HepG2 (cell line): ENCODE measurements around the gene N4BP2L1. TPM values are rescaled to one million over a fixed set of nuclear protein-coding genes. Genes with fewer than 3 reads are reported as not detected.

Experiments
- EP300 ChIP-seq, 3 experiments: sonication (generic) in 1 of 3; formaldehyde crosslinking in 1 of 3; IDR thresholded peaks; 2 replicates each; pipeline versions ENCODE4 v1.5.1 to v1.6.1; 2011 to 2020; ENCODE audit warnings: low read depth in 2 of 3, low read length in 2 of 3, borderline replicate concordance in 1 of 3, improper control_type of control experiment in 1 of 3, mild to moderate bottlenecking in 1 of 3, missing genetic modification reagents in 1 of 3, moderate library complexity in 1 of 3
- KAT8 ChIP-seq: IDR thresholded peaks from 2 replicates; pipeline ENCODE4 v1.6.1; 2016; ENCODE audit warnings: missing genetic modification reagents, missing compliant biosample characterization
- KDM3A ChIP-seq: IDR thresholded peaks from 2 replicates; pipeline ENCODE4 v1.6.1; 2018; ENCODE audit warnings: low read depth, missing compliant biosample characterization
- MIXL1 ChIP-seq: IDR thresholded peaks from 2 replicates; pipeline ENCODE4 v1.6.1; 2016
- PRDM4 ChIP-seq: sonication (generic); formaldehyde crosslinking; IDR thresholded peaks from 2 replicates; pipeline ENCODE4 v1.9.0; 2021; ENCODE audit warnings: missing genetic modification reagents, borderline replicate concordance
- RARG ChIP-seq: sonication (generic); formaldehyde crosslinking; IDR thresholded peaks from 2 replicates; pipeline ENCODE4 v1.4.0; 2020; ENCODE audit warnings: low read depth, mild to moderate bottlenecking, missing genetic modification reagents
- SPEN ChIP-seq: sonication (generic); formaldehyde crosslinking; IDR thresholded peaks from 2 replicates; pipeline ENCODE4 v1.5.1; 2020; ENCODE audit warnings: low read depth, mild to moderate bottlenecking, missing genetic modification reagents
- TGIF2 ChIP-seq: IDR thresholded peaks from 2 replicates; pipeline ENCODE4 v1.6.1; 2016; ENCODE audit warnings: control low read depth, missing compliant biosample characterization
- THRA ChIP-seq: sonication (generic); formaldehyde crosslinking; IDR thresholded peaks from 2 replicates; pipeline ENCODE4 v1.4.0; 2020; ENCODE audit warnings: missing genetic modification reagents, borderline replicate concordance
- ZNF382 ChIP-seq: sonication (generic); formaldehyde crosslinking; IDR thresholded peaks from 2 replicates; pipeline ENCODE4 v1.5.0; 2020; ENCODE audit warnings: missing genetic modification reagents, mild to moderate bottlenecking, borderline replicate concordance
- ZNF777 ChIP-seq: sonication (generic); formaldehyde crosslinking; IDR thresholded peaks from 2 replicates; pipeline ENCODE4 v1.4.0; 2020; ENCODE audit warnings: missing genetic modification reagents
- ZSCAN22 ChIP-seq: sonication (generic); formaldehyde crosslinking; IDR thresholded peaks from 2 replicates; pipeline ENCODE4 v1.4.0; 2020; ENCODE audit warnings: mild to moderate bottlenecking, missing genetic modification reagents
- polyA plus RNA-seq, 8 experiments: library from polyadenylated mRNA; depleted of rRNA in 3 of 8; stranded (reverse) in 7 of 8; unstranded in 1 of 8; fragments of >200 nt; fragmentation: Illumina TruSeq in 4 of 8; extraction: Trizol in 4 of 8; gene quantifications; 2 replicates each; pipeline versions ENCODE4 v1.2.1 to v1.2.3, GENCODE V29; 2011 to 2016; ENCODE audit warnings: low read depth in 4 of 8, missing spikeins in 1 of 8, mixed read lengths in 1 of 8; ENCODE audit not compliant: insufficient read depth in 1 of 8
- total RNA-seq, 5 experiments: library from RNA; depleted of rRNA; stranded (reverse); fragments of >200 nt; fragmentation: Illumina TruSeq; extraction: Trizol; gene quantifications; 2 replicates each; pipeline ENCODE4 v1.2.3, GENCODE V29; 2016; ENCODE audit warnings: low read depth in 1 of 5
- TF ChIP-seq, protein P1 (sequence below): IDR thresholded peaks from 2 replicates; pipeline ENCODE4 v1.6.1; 2016; ENCODE audit warnings: missing biosample characterization, missing genetic modification reagents, low read depth
- TF ChIP-seq, protein P2 (sequence below): sonication (generic); formaldehyde crosslinking; IDR thresholded peaks from one replicate; pipeline ENCODE4 v1.5.1; 2020; ENCODE audit warnings: mild to moderate bottlenecking, missing genetic modification reagents; ENCODE audit errors: not compliant biosample characterization

Gene N4BP2L1
- total and polyA plus RNA-seq, 2 of the 13 experiments (the other 11 are each of a cell fraction or from before 2014, with no cell fraction given) = 13.2 to 34.5 TPM

GRCh38 chr13:32446220-32446619 is 18.3 kb upstream of the N4BP2L1 start (continued):
- 0 out of 2 replicates have a peak, but pooled peaks have one; percentile 38 for TF ChIP-seq KDM3A (CRISPR knock-in tag)
- TF ChIP-seq, protein P1, sequence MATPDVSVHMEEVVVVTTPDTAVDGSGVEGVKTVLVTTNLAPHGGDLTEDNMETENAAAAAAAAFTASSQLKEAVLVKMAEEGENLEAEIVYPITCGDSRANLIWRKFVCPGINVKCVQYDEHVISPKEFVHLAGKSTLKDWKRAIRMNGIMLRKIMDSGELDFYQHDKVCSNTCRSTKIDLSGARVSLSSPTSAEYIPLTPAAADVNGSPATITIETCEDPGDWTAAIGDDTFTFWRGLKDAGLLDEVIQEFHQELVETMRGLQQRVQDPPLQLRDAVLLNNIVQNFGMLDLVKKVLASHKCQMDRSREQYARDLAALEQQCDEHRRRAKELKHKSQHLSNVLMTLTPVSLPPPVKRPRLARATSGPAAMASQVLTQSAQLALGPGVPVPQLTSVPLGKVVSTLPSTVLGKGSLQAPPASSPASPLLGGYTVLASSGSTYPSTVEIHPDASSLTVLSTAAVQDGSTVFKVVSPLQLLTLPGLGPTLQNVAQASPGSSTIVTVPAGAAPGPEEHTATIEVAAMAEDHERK (CRISPR knock-in tag) = no peak
- TF ChIP-seq TGIF2 (CRISPR knock-in tag) = peak; percentile 72; the same call in 1 of the 2 replicates
- TF ChIP-seq PRDM4 (CRISPR knock-in tag) = no peak
- TF ChIP-seq ZNF382 = no peak
- TF ChIP-seq RARG (CRISPR knock-in tag) = no peak
- TF ChIP-seq SPEN = no peak
- peak; percentile 72 for TF ChIP-seq MIXL1 (CRISPR knock-in tag)
- TF ChIP-seq, protein P2, sequence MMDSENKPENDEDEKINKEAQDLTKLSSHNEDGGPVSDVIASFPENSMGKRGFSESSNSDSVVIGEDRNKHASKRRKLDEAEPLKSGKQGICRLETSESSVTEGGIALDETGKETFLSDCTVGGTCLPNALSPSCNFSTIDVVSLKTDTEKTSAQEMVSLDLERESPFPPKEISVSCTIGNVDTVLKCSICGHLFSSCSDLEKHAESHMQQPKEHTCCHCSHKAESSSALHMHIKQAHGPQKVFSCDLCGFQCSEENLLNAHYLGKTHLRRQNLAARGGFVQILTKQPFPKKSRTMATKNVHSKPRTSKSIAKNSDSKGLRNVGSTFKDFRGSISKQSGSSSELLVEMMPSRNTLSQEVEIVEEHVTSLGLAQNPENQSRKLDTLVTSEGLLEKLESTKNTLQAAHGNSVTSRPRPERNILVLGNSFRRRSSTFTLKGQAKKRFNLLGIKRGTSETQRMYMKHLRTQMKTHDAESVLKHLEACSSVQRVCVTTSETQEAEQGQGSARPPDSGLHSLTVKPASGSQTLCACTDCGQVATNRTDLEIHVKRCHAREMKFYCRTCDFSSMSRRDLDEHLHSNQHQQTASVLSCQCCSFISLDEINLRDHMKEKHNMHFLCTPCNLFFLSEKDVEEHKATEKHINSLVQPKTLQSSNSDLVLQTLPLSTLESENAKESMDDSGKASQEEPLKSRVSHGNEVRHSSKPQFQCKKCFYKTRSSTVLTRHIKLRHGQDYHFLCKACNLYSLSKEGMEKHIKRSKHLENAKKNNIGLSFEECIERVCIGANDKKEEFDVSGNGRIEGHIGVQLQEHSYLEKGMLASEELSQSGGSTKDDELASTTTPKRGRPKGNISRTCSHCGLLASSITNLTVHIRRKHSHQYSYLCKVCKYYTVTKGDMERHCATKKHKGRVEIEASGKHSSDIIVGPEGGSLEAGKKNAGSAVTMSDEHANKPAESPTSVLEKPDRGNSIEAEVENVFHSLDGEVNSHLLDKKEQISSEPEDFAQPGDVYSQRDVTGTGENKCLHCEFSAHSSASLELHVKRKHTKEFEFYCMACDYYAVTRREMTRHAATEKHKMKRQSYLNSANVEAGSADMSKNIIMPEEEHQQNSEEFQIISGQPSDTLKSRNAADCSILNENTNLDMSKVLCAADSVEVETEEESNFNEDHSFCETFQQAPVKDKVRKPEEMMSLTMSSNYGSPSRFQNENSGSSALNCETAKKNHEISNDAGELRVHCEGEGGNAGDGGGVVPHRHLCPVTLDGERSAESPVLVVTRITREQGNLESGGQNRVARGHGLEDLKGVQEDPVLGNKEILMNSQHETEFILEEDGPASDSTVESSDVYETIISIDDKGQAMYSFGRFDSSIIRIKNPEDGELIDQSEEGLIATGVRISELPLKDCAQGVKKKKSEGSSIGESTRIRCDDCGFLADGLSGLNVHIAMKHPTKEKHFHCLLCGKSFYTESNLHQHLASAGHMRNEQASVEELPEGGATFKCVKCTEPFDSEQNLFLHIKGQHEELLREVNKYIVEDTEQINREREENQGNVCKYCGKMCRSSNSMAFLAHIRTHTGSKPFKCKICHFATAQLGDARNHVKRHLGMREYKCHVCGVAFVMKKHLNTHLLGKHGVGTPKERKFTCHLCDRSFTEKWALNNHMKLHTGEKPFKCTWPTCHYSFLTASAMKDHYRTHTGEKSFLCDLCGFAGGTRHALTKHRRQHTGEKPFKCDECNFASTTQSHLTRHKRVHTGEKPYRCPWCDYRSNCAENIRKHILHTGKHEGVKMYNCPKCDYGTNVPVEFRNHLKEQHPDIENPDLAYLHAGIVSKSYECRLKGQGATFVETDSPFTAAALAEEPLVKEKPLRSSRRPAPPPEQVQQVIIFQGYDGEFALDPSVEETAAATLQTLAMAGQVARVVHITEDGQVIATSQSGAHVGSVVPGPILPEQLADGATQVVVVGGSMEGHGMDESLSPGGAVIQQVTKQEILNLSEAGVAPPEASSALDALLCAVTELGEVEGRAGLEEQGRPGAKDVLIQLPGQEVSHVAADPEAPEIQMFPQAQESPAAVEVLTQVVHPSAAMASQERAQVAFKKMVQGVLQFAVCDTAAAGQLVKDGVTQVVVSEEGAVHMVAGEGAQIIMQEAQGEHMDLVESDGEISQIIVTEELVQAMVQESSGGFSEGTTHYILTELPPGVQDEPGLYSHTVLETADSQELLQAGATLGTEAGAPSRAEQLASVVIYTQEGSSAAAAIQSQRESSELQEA (CRISPR knock-in tag) = no peak
- no peak for TF ChIP-seq ZNF777 (CRISPR knock-in tag)
- peak in 1 of 2 experiments; percentile 55; a peak in 2 of 4 replicates for TF ChIP-seq EP300 (IDR thresholded peaks at IDR 0.05; ENCODE audit: low read depth in 2 of 2, low read length in 2 of 2)
- TF ChIP-seq EP300 (CRISPR knock-in tag; IDR thresholded peaks at IDR 0.05; ENCODE audit: borderline replicate concordance) = peak; percentile 34; the same call in 1 of the 2 replicates
- TF ChIP-seq KAT8 (CRISPR knock-in tag) = no peak; the same call in 1 of the 2 replicates
- 0 out of 2 replicates have a peak, but pooled peaks have one; percentile 17 for TF ChIP-seq THRA (CRISPR knock-in tag)
- no peak for TF ChIP-seq ZSCAN22 (CRISPR knock-in tag)
